GM12878 (cell line): ENCODE results near the gene HNRNPA2B1. TPM values are rescaled to one million over a fixed set of nuclear protein-coding genes. Genes with fewer than 3 reads are reported as not detected.

Experiments used
- ATAC-seq: fragments of 200-7000 bp; cut with Tn5 transposase; 3 replicates; pipeline ENCODE4 v1.9.1; 2020; ENCODE audit warnings: mild to moderate bottlenecking, moderate library complexity
- BruUV-seq: library from RNA; stranded (reverse); fragments of 400-500 nt; replicated peaks from 2 replicates; lab custom pipeline; 2021; lab: Mats Ljungman, UMichigan
- CTCF ChIA-PET: fragments of 300-600 bp; sonication (Branson Sonifier 250); formaldehyde crosslinking; extraction: SDS; loops from one replicate; lab custom pipeline; 2021; ENCODE audit warnings: inconsistent platforms; lab: Yijun Ruan, JAX
- POLR2A ChIA-PET: fragments of 350-600 bp; formaldehyde crosslinking; extraction: SDS; loops from one replicate; lab custom pipeline; 2021; ENCODE audit warnings: inconsistent platforms; lab: Charles Lee
- RAD21 ChIA-PET: fragments of 300-600 bp; sonication (Branson Sonifier 250); formaldehyde crosslinking; loops from one replicate; lab custom pipeline; 2023; ENCODE audit warnings: antibody characterized with exemption; ENCODE audit not compliant: unreplicated experiment; lab: Charles Lee
- SMC1A ChIA-PET: fragments of 300-600 bp; sonication (Branson Sonifier 250); formaldehyde crosslinking; loops from one replicate; lab custom pipeline; 2023; ENCODE audit not compliant: unreplicated experiment, uncharacterized antibody; lab: Charles Lee
- DNase-seq: peaks from one replicate; pipeline ENCODE4 v3.0.0-alpha.2; 2011; ENCODE audit warnings: low read depth, low spot score
- FAIRE-seq: peaks from 3 replicates; lab custom pipeline; 2011; peaks lifted over from hg19 to GRCh38; lab: Jason Lieb, UNC
- H2AFZ ChIP-seq: 2 replicates; pipeline ENCODE4 v1.6.0; 2011; ENCODE audit warnings: low read depth, low read length, control low read depth; ENCODE audit not compliant: control insufficient read depth
- H3K27ac ChIP-seq: 2 replicates; pipeline ENCODE4 v1.5.1; 2011; ENCODE audit warnings: control low read depth; ENCODE audit not compliant: control insufficient read depth, insufficient read depth
- H3K27me3 ChIP-seq, 2 experiments: replicated peaks in 1 of 2; 2 replicates each; pipeline versions ENCODE4 v1.6.0 to v1.6.1; 2011; ENCODE audit warnings: low read length in 1 of 2; ENCODE audit not compliant: control insufficient read depth in 2 of 2, insufficient read depth in 2 of 2
- H3K36me3 ChIP-seq, 2 experiments: 2 replicates each; pipeline ENCODE4 v1.5.1; 2011; ENCODE audit warnings: low read length in 1 of 2; ENCODE audit not compliant: control insufficient read depth in 2 of 2, insufficient read depth in 2 of 2
- H3K4me1 ChIP-seq: 2 replicates; pipeline ENCODE4 v1.6.1; 2011; ENCODE audit warnings: mild to moderate bottlenecking, low read length, moderate library complexity, mixed read lengths; ENCODE audit not compliant: control insufficient read depth, insufficient read depth
- H3K4me2 ChIP-seq: 2 replicates; pipeline ENCODE4 v1.6.0; 2011; ENCODE audit warnings: control low read depth; ENCODE audit not compliant: control insufficient read depth, insufficient read depth
- H3K4me3 ChIP-seq: fragments of 200-600 bp; sonication (generic); 2 replicates; pipeline ENCODE4 v1.5.1; 2016
- H3K79me2 ChIP-seq: 2 replicates; pipeline ENCODE4 v1.6.0; 2011; ENCODE audit warnings: low read length; ENCODE audit not compliant: control insufficient read depth, insufficient read depth
- H3K9ac ChIP-seq: 2 replicates; pipeline ENCODE4 v1.8.0; 2011; ENCODE audit warnings: low read length, control low read depth, mixed read lengths; ENCODE audit not compliant: control insufficient read depth, insufficient read depth
- H3K9me3 ChIP-seq: replicated peaks from 3 replicates; pipeline ENCODE4 v1.5.1; 2011; ENCODE audit warnings: mild to moderate bottlenecking, low read length; ENCODE audit not compliant: control insufficient read depth, insufficient read depth
- H4K20me1 ChIP-seq: 2 replicates; pipeline ENCODE4 v1.6.0; 2011; ENCODE audit not compliant: control insufficient read depth, insufficient read depth
- BACH1 ChIP-seq: fragments of 450-650 bp; IDR thresholded peaks from 2 replicates; pipeline ENCODE4 v1.6.1; 2017; ENCODE audit warnings: mild to moderate bottlenecking, borderline replicate concordance
- EP300 ChIP-seq, 2 experiments: fragments of 150-350 bp in 1 of 2; IDR thresholded peaks; 2 replicates each; pipeline ENCODE4 v1.6.1; 2011 to 2012; ENCODE audit warnings: low read depth in 2 of 2, low read length in 2 of 2, borderline replicate concordance in 1 of 2, improper control_type of control experiment in 1 of 2, inconsistent platforms in 1 of 2; ENCODE audit not compliant: control insufficient read depth in 1 of 2
- EZH2 ChIP-seq: IDR thresholded peaks from 2 replicates; pipeline ENCODE4 v1.6.1; 2012; ENCODE audit warnings: low read depth, mild to moderate bottlenecking, control low read depth, inconsistent platforms, low read length, borderline replicate concordance; ENCODE audit not compliant: control insufficient read depth
- GATAD2B ChIP-seq: fragments of 450-650 bp; conservative IDR thresholded peaks from 2 replicates; pipeline ENCODE4 v1.6.1; 2017; ENCODE audit warnings: low read depth, mild to moderate bottlenecking, moderate library complexity
- IRF5 ChIP-seq: fragments of 450-650 bp; IDR thresholded peaks from 2 replicates; pipeline ENCODE4 v1.6.1; 2017; ENCODE audit warnings: borderline replicate concordance
- MLLT1 ChIP-seq: fragments of 450-650 bp; IDR thresholded peaks from 2 replicates; pipeline ENCODE4 v1.6.1; 2016; ENCODE audit warnings: mild to moderate bottlenecking
- MTA3 ChIP-seq: IDR thresholded peaks from 2 replicates; pipeline ENCODE4 v1.6.1; 2012; ENCODE audit warnings: low read length, inconsistent platforms, borderline replicate concordance
- NKRF ChIP-seq: fragments of 450-650 bp; conservative IDR thresholded peaks from 2 replicates; pipeline ENCODE4 v1.6.1; 2017; ENCODE audit warnings: mild to moderate bottlenecking, moderate library complexity
- NR2F1 ChIP-seq: fragments of 450-650 bp; conservative IDR thresholded peaks from 2 replicates; pipeline ENCODE4 v1.6.1; 2017; ENCODE audit warnings: mild to moderate bottlenecking
- NRF1 ChIP-seq: conservative IDR thresholded peaks from 2 replicates; pipeline ENCODE4 v1.6.1; 2011; ENCODE audit warnings: mild to moderate bottlenecking, low read depth, low read length, improper control_type of control experiment
- POLR2AphosphoS2 ChIP-seq: IDR thresholded peaks from 2 replicates; pipeline ENCODE4 v1.6.1; 2011; ENCODE audit warnings: low read depth, mild to moderate bottlenecking, low read length, improper control_type of control experiment, moderate library complexity
- RAD51 ChIP-seq: fragments of 450-650 bp; IDR thresholded peaks from 2 replicates; pipeline ENCODE4 v1.6.1; 2016; ENCODE audit warnings: moderate library complexity, mild to moderate bottlenecking, inconsistent platforms
- RCOR1 ChIP-seq: conservative IDR thresholded peaks from 2 replicates; pipeline ENCODE4 v1.6.1; 2012; ENCODE audit warnings: low read depth, low read length, improper control_type of control experiment
- RFX5 ChIP-seq: IDR thresholded peaks from 2 replicates; pipeline ENCODE4 v1.6.1; 2011; ENCODE audit warnings: low read depth, low read length, improper control_type of control experiment
- SMAD1 ChIP-seq: fragments of 450-650 bp; IDR thresholded peaks from 2 replicates; pipeline ENCODE4 v1.6.1; 2018; ENCODE audit warnings: mild to moderate bottlenecking, low read depth; ENCODE audit not compliant: partially characterized antibody
- STAT1 ChIP-seq: fragments of 450-650 bp; conservative IDR thresholded peaks from 2 replicates; pipeline ENCODE4 v1.6.1; 2014; ENCODE audit warnings: antibody characterized with exemption, mild to moderate bottlenecking
- ZNF384 ChIP-seq: IDR thresholded peaks from 2 replicates; pipeline ENCODE4 v1.6.1; 2012; ENCODE audit warnings: low read depth, mild to moderate bottlenecking, low read length, improper control_type of control experiment, borderline replicate concordance
- WGBS: methylation state at CpG from one replicate; pipeline ENCODE4 v1.1.6; 2016; ENCODE audit warnings: low lambda C conversion rate; ENCODE audit not compliant: insufficient replicate concordance, insufficient coverage; ENCODE audit errors: missing lambda C conversion rate; 5-methylcytosine and 5-hydroxymethylcytosine counted together
- in situ Hi-C: fragments of 300-500 bp; cut with MboI; formaldehyde crosslinking; loops from 9 replicates; pipeline ENCODE4 v1.14.3; 2018; ENCODE audit warnings: mixed read lengths
- intact Hi-C: fragments of 100-400 bp; cut with micrococcal nuclease; formaldehyde crosslinking; loops from one replicate; pipeline ENCODE4 v1.14.2; 2022; ENCODE audit not compliant: unreplicated experiment
- polyA plus RNA-seq, 11 experiments: library from polyadenylated mRNA; depleted of rRNA in 4 of 11; unstranded in 6 of 11; stranded (reverse) in 5 of 11; fragments of >200 nt; fragmentation: Nextera tagmentation in 4 of 11; fragmentation: Illumina TruSeq in 1 of 11; extraction: Ambion mirVana in 4 of 11; extraction: Trizol in 1 of 11; gene quantifications; 1 replicate in 1 of 11; 2 replicates in 10 of 11; pipeline versions ENCODE4 v1.2.1 to v1.2.3, GENCODE V29; 2011 to 2016; ENCODE audit warnings: inconsistent platforms in 2 of 11, missing spikeins in 2 of 11, low read depth in 1 of 11
- total RNA-seq, 4 experiments: library from RNA; depleted of rRNA in 3 of 4; stranded (reverse); fragments of >200 nt in 3 of 4; fragmentation: Illumina TruSeq in 1 of 4; extraction: Trizol in 1 of 4; gene quantifications; 2 replicates each; pipeline versions ENCODE4 v1.2.1 to v1.2.3, GENCODE V29; 2013 to 2021

HNRNPA2B1 gene
- total and polyA plus RNA-seq, 10 of the 15 experiments (the other 5 are each of a cell fraction or from before 2014, with no cell fraction given): 295 to 1,396 (median 932) TPM

- Histone ChIP-seq H2AFZ (no peak overlapping the region), H3K4me2 (no peak overlapping the region), H3K4me1 (no peaks in the 10 kb centered on the region), H3K9ac (no peak overlapping the region), H4K20me1 (no peaks in the 10 kb centered on the region), H3K36me3 (no peaks in the 10 kb centered on the region), H3K79me2 (no peaks in the 10 kb centered on the region), H3K9me3 (no peaks in the 10 kb centered on the region), H3K4me3 (no peak overlapping the region)
- no peak for DNase-seq
- no peak for ATAC-seq
- ChIA-PET RAD21 (no interaction called here), POLR2A (no interaction called here), SMC1A (no interaction called here), CTCF (no interaction called here)
- intact Hi-C loops: no loop called here
- in situ Hi-C loops: no loop called here
- no TSS peak for BruUV-seq
- 72% methylated on average over 13 of the region's 13 CpGs for WGBS
- no peak for FAIRE-seq
- TF ChIP-seq MTA3 (no peak), RAD51 (no peak), STAT1 (no peak), IRF5 (no peak), SMAD1 (no peak), GATAD2B (no peak), BACH1 (no peak), ZNF384 (no peak), RFX5 (no peak), NR2F1 (no peak), RCOR1 (no peak), EP300 (IDR thresholded peaks at IDR 0.05; ENCODE audit: borderline replicate concordance in 1 of 2, control insufficient read depth in 1 of 2, low read depth in 2 of 2, low read length in 2 of 2) (no peak), NKRF (no peak), EZH2 (no peak), MLLT1 (no peak), POLR2AphosphoS2 (no peak), NRF1 (no peak)
- TF ChIP-seq, all 136 proteins: peak for 0
- H3K27ac ChIP-seq: no peak overlapping the region
- H3K27me3 ChIP-seq: peaks cover 2 to 3% of the 10 kb centered on the region in 2 experiments; a peak in 2 of 4 replicates
Measured at GRCh38 chr7:26245150-26245549, 44.6 kb upstream of the HNRNPA2B1 start.
